Measurements from ENCODE around the gene MFRP.

MFRP gene

GRCh38 chr11:119298726-119299125 is 47.8 kb downstream of the MFRP start:
- DNase-seq (ENCODE audit: low read depth in 1 of 2, low spot score in 1 of 2): no peak

- no peak for DNase-seq (ENCODE audit: low read depth in 1 of 2, low spot score in 1 of 2)
Observed at GRCh38 chr11:119297938-119298337, 48.6 kb downstream of the MFRP start.

GRCh38 chr11:119295178-119295577 is 51.3 kb downstream of the MFRP start:
- no peak for DNase-seq (ENCODE audit: low read depth in 1 of 2, low spot score in 1 of 2)

GRCh38 chr11:119293461-119293860 is 53.0 kb downstream of the MFRP start:
- no peak for DNase-seq (ENCODE audit: low read depth in 1 of 2, low spot score in 1 of 2)

GRCh38 chr11:119290894-119291497 is 55.5 kb downstream of the MFRP start:
- DNase-seq (ENCODE audit: low read depth in 1 of 2, low spot score in 1 of 2): no peak
